IPS-18c (cell line): ENCODE data around the gene KRT78.

ENCODE experiments used
- H3K4me3 ChIP-seq: 2 replicates; pipeline ENCODE4 v1.7.0; 2013; ENCODE audit warnings: low read depth, mild to moderate bottlenecking, low read length, moderate library complexity; ENCODE audit not compliant: insufficient read depth
- H3K9me3 ChIP-seq: one replicate; pipeline ENCODE4 v1.6.1; 2013; ENCODE audit warnings: mild to moderate bottlenecking, low read length, moderate library complexity; ENCODE audit not compliant: control insufficient read depth, insufficient read depth

The KRT78 gene

GRCh38 chr12:52832985-52833905 lies 15.5 kb downstream of the KRT78 start:
- H3K4me3 ChIP-seq: no peak overlapping the region
- peaks cover 2% of the 10 kb centered on the region for H3K9me3 ChIP-seq

- H3K9me3 ChIP-seq: peaks cover 2% of the 10 kb centered on the region
- H3K4me3 ChIP-seq: no peak overlapping the region
Observed at GRCh38 chr12:52832451-52832850, 16.3 kb downstream of the KRT78 start.

GRCh38 chr12:52831251-52831650 lies 17.5 kb downstream of the KRT78 start:
- Histone ChIP-seq H3K9me3 (peaks cover 2% of the 10 kb centered on the region), H3K4me3 (no peak overlapping the region)

- Histone ChIP-seq H3K9me3 (peaks cover 2% of the 10 kb centered on the region), H3K4me3 (no peak overlapping the region)
Observed at GRCh38 chr12:52829986-52830770, 18.6 kb downstream of the KRT78 start.

GRCh38 chr12:52828591-52829021 lies 20.2 kb downstream of the KRT78 start:
- H3K4me3 ChIP-seq: no peak overlapping the region
- H3K9me3 ChIP-seq: no peaks in the 10 kb centered on the region

- H3K9me3 ChIP-seq: no peaks in the 10 kb centered on the region
Observed at GRCh38 chr12:52828156-52828555, 20.6 kb downstream of the KRT78 start.

GRCh38 chr12:52827499-52828090 lies 21.2 kb downstream of the KRT78 start:
- Histone ChIP-seq H3K9me3 (no peaks in the 10 kb centered on the region), H3K4me3 (no peak overlapping the region)

More at GRCh38 chr12:52828156-52828555, 20.6 kb downstream of the KRT78 start:
- no peak overlapping the region for H3K4me3 ChIP-seq

GRCh38 chr12:52826611-52827498 lies 21.9 kb downstream of the KRT78 start:
- Histone ChIP-seq H3K9me3 (no peaks in the 10 kb centered on the region), H3K4me3 (no peak overlapping the region)

- no peak overlapping the region for H3K4me3 ChIP-seq
- H3K9me3 ChIP-seq: no peaks in the 10 kb centered on the region
Observed at GRCh38 chr12:52825961-52826360, 22.8 kb downstream of the KRT78 start.

- H3K4me3 ChIP-seq: no peak overlapping the region
- H3K9me3 ChIP-seq: no peaks in the 10 kb centered on the region
Observed at GRCh38 chr12:52824741-52825410, 23.9 kb downstream of the KRT78 start.

GRCh38 chr12:52823761-52824450 lies 24.9 kb downstream of the KRT78 start:
- H3K9me3 ChIP-seq: no peaks in the 10 kb centered on the region
- H3K4me3 ChIP-seq: no peak overlapping the region

- Histone ChIP-seq H3K4me3 (no peak overlapping the region), H3K9me3 (no peaks in the 10 kb centered on the region)
Observed at GRCh38 chr12:52822771-52823510, 25.9 kb downstream of the KRT78 start.

- Histone ChIP-seq H3K9me3 (no peaks in the 10 kb centered on the region), H3K4me3 (no peak overlapping the region)
Observed at GRCh38 chr12:52821826-52822660, 26.8 kb downstream of the KRT78 start.

- Histone ChIP-seq H3K9me3 (no peaks in the 10 kb centered on the region), H3K4me3 (no peak overlapping the region)
Observed at GRCh38 chr12:52821071-52821730, 27.6 kb downstream of the KRT78 start.
